Measurements from ENCODE around the gene ZNF814.
A peak's percentile ranks its signal among the peaks of the same experiment; 100 is the strongest.
"Not testable (repeated sequence)": the region's sequence is repeated elsewhere in the genome, so short reads cannot be mapped to it uniquely, and the experiment has no call there.

The ZNF814 gene

DNA sequence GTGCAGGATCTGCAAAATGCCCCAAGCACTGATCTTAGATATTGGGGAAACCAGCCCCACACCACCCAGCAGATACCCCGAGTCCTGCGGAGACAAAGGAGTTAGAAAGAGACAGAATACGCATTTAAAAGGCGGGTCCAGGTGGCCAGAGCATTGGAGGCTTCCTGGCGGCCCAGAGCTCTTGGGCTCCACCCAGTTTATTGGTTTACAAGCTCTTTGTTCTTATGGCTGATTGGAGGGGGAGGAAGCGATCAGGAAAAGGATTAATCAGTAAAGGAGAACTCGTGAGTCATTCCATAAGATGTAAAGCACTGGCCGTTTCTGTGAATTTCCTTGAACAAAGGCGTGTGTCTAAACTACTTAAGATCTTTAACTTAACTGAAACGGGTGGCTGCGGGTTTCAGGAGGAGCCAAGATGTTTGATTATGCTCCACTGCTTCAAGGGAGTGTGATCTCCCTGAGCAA is 38.3 kb downstream of the ZNF814 start:
- DNase-seq (ENCODE audit: low read depth, low spot score), result peak; percentile 64
- no peak for TF ChIP-seq CTCF (IDR thresholded peaks at IDR 0.05; ENCODE audit: low read depth, low read length)
- in situ Hi-C loops (cut with HindIII; ENCODE audit: low sequenced_read_pairs), result no loop called here
- peak overlapping the region; percentile 78 for H3K4me3 ChIP-seq (ENCODE audit: low read depth, low read length)

DNA sequence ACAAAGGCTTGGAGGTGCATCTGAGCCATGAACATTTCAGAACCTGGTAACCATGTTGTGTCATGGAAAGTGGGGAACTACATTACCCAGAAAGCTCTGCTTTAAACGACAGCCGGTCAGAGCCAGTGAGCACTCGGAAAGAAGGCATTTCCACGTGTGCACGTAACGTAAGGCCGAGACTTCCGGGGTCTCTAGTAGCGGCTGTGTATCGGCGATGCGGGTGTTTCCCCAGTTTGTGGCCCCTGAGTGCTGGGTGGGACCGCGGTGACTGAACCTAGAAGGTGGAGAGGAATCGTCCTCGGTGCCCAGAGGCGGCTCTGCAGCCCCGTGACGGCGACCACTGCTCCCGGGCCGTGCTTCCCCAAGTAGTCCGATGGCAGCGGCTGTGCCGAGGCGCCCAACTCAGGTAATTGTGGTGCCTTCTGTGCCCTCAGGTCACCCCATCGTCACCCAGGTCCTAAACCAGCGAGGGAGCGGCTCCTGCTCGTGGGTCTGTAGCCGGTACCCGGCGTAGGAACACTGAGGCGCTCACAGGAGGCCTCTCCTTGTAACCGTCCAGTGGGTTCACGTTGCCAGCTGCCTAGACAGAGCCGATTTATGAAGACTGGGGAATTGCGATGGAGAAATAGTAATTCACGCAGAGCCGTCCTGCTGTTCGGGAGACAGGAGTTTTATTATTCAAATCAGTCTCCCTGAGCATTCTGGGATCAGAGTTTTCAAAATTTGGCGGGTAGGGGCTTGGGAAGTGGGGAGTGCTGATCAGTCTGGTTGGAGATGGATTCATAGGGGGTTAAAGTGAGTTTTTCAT is 39.0 kb downstream of the ZNF814 start, which contains the start of gene ZNF587:
Gene ZNF587, plus strand, starts transcription at position 194 of the 808 bp plus-strand sequence. Its CDS starts 180 bp downstream, at position 374.
- H3K4me3 ChIP-seq (ENCODE audit: low read depth, low read length), result peak within 1 kb of the TSS; percentile 78
- DNase-seq (ENCODE audit: low read depth, low spot score), result peak; percentile 82
- in situ Hi-C loops (cut with HindIII; ENCODE audit: low sequenced_read_pairs), result not testable (repeated sequence)

GRCh38 chr19:57849162-57849665 is 39.6 kb downstream of the ZNF814 start:
- DNase-seq (ENCODE audit: low read depth, low spot score); in situ Hi-C loops (cut with HindIII; ENCODE audit: low sequenced_read_pairs): not testable (repeated sequence)
- H3K4me3 ChIP-seq (ENCODE audit: low read depth, low read length), result peak overlapping the region; percentile 78

DNA sequence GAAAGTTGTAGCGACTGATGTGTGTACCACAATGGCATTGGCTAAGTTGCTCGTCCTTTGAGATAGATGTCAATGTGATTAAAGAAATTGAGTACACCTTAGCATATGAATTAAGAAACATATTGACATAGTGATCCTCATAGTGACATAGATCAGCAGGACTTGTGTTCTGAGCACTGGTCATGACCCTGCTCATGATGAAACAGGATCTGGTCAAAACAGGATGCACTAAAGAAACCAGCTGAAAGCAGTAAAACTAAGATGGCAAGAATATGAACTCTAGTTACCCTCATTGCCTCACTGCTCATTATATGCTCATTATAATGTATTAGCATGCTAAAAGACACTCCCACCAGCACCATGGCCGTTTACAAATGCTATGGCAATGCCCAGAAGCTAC is 41.7 kb downstream of the ZNF814 start:
- DNase-seq (ENCODE audit: low read depth, low spot score); in situ Hi-C loops (cut with HindIII; ENCODE audit: low sequenced_read_pairs); H3K4me3 ChIP-seq (ENCODE audit: low read depth, low read length): not testable (repeated sequence)

- no peak overlapping the region for H3K4me3 ChIP-seq (ENCODE audit: low read depth, low read length)
- no peak for DNase-seq (ENCODE audit: low read depth, low spot score)
- in situ Hi-C loops (cut with HindIII; ENCODE audit: low sequenced_read_pairs), result no loop called here
- no peak for TF ChIP-seq CTCF (IDR thresholded peaks at IDR 0.05; ENCODE audit: low read depth, low read length)
Measured at GRCh38 chr19:57841122-57841763, 47.6 kb downstream of the ZNF814 start.

DNA sequence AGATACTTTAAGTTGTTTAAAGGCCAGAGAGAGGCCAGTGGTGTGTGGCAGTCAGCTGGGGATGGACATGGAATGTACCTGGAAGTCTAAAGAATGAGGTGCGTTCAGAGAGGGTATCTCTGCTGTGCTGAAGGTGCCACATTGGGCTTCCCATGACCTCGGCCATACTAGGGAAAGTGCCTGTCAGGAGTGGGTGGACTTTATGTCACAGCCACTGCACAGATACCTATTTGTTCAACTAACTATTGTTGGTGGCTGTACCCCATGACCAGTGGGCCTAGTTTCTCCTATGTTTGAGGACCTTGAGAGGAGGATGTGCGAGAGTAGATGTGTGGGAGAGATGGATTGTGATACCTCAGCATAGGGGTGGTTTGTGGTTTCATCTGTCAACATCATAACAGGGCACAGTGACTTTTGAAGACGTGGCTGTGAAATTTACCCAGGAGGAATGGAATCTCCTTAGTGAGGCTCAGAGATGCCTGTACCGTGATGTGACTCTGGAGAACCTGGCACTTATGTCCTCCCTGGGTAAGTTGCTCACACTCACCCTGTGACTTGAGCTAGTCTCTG is 50.1 kb downstream of the ZNF814 start:
- DNase-seq (ENCODE audit: low read depth, low spot score); in situ Hi-C loops (cut with HindIII; ENCODE audit: low sequenced_read_pairs); H3K4me3 ChIP-seq (ENCODE audit: low read depth, low read length): not testable (repeated sequence)

DNA sequence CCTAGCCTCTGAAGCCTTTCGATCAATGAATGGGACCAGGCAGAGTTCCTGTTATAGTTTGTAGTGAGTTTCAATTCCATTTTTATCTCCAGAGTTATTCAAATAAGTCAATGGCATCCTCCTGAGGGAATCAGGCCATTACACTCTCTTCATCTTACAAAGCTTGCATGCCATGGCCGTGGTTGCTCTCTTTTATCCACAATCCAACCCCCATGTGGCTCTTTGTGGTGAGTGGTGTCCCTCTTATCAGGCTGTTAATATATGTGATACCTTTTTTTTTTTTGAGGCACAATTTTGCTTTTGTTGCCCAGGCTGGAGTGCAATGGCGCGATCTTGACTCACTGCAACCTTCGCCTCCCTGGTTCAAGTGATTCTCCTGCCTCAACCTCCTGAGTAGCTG is 51.8 kb downstream of the ZNF814 start:
- H3K4me3 ChIP-seq (ENCODE audit: low read depth, low read length); DNase-seq (ENCODE audit: low read depth, low spot score); in situ Hi-C loops (cut with HindIII; ENCODE audit: low sequenced_read_pairs): not testable (repeated sequence)

DNA sequence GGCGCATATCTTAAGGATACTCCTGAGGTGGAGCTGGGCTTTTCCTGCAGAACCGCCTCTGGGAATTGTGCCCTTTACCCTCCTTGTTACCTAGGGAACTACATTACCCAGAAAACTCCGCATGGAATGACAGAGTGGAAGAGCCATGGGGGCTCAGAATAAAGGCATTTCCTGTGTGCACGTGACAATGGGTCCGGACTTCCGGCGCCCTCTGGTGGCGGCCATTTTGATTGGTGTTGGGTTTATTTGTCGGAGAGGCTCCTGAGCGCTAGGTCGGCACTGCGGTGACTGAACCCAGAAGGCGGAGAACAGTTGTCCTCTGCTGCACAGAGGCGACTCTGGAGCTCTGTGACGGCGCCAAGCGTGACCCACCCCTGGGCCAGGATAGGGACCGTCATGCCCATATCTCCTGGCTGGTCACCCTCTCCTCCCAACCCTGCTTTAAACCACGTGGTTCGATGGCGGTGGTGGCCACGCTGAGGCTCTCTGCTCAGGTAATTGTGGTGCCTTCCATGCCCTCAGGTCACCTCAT is 58.7 kb downstream of the ZNF814 start, which contains the start of gene ZNF587B:
Gene ZNF587B, plus strand, starts transcription at position 229 of the 532 bp plus-strand sequence. Its CDS starts 230 bp downstream, at position 459.
- in situ Hi-C loops (cut with HindIII; ENCODE audit: low sequenced_read_pairs), result no loop called here
- DNase-seq (ENCODE audit: low read depth, low spot score), result peak; percentile 77
- peak within 1 kb of the TSS; percentile 55 for H3K4me3 ChIP-seq (ENCODE audit: low read depth, low read length)
- peak; percentile 26 for TF ChIP-seq CTCF (IDR thresholded peaks at IDR 0.05; ENCODE audit: low read depth, low read length)

GRCh38 chr19:57829316-57829715 is 59.5 kb downstream of the ZNF814 start:
- no peak for DNase-seq (ENCODE audit: low read depth, low spot score)
- H3K4me3 ChIP-seq (ENCODE audit: low read depth, low read length), result no peak overlapping the region
- TF ChIP-seq CTCF (IDR thresholded peaks at IDR 0.05; ENCODE audit: low read depth, low read length), result no peak
- in situ Hi-C loops (cut with HindIII; ENCODE audit: low sequenced_read_pairs), result no loop called here

Data from astrocyte of the spinal cord (primary cell).